GM21576 (cell line): ENCODE measurements around the gene HOXA2.

ENCODE experiments used
- ATAC-seq: cut with Tn5 transposase; IDR thresholded peaks from one replicate; pipeline ENCODE4 v1.9.1; 2021; ENCODE audit warnings: mild to moderate bottlenecking, moderate library complexity; ENCODE audit not compliant: unreplicated experiment

HOXA2 gene

DNA sequence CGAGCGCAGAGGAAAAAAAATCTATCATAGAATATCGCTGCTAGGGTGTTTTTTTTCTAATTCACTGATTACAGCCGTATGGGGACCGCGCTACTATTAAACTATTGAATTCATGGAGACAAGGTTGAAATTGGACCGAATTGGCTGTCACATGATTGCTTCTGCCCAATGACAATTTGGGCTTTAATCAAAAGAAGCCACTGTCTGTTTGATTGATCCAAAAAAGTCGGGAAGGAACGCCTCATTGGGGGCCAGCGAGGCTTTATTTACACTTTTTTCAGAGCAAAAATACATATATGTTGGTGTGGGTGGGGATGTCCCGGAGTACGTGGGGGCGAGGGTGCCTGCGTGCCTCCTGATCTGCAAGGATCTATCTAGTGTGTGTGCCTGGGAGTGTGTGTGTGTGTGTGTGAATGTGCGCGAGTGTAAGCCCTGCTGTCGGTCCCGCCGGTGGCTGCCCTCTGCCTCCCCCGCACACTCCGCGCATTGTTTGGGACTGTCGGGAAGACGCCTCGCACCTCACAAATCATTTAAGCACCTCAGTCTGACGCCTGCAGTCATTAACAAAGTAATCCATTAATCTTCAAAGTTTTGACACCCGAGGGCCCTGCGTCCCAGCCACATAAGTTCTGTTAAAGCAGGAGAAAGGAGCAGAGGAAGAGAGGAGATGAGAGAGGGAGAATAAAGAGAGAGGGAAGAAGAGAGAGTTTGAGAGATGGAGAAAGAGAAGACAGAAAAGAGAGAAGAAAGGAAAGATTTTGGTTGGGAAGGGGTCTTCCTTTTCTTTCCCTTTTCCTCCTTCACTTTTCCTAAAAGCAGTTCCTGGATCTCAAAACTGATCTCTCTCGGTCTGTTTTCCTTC, at the start of gene HOXA2:
HOXA2 (minus strand) TSS at position 103 of the 862 bp plus-strand sequence. CDS start 183 bp downstream, outside the sequence.
- no peak for ATAC-seq

DNA sequence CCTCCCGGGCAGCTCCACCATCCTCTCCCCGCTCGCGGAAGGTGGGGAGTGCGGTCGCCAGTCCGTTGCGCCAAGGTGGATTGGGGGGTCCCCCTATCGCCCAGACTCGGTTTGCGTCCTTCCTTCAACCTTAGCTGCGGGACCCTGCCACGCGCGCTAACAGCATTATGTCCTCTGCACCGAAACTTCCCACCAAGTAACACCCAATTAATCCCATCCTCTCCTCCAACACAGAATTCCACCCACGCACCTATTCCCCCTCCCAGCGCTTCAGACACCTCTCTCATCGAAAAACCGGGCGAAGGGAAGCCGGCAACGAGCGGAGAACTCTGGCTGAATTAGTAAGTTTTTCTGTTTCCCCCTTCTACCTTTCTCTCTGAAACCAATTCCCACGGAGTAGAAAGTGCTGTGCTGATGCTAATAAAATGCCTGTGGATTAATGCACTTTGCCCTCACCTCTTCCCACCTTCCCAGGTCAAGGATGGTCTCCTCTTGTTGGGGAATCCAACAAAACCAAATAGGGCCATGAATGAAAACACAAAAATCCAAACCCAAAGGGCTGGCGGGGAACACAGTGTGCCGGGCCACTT, 49.0 kb upstream of the HOXA2 start:
- no peak for ATAC-seq

DNA sequence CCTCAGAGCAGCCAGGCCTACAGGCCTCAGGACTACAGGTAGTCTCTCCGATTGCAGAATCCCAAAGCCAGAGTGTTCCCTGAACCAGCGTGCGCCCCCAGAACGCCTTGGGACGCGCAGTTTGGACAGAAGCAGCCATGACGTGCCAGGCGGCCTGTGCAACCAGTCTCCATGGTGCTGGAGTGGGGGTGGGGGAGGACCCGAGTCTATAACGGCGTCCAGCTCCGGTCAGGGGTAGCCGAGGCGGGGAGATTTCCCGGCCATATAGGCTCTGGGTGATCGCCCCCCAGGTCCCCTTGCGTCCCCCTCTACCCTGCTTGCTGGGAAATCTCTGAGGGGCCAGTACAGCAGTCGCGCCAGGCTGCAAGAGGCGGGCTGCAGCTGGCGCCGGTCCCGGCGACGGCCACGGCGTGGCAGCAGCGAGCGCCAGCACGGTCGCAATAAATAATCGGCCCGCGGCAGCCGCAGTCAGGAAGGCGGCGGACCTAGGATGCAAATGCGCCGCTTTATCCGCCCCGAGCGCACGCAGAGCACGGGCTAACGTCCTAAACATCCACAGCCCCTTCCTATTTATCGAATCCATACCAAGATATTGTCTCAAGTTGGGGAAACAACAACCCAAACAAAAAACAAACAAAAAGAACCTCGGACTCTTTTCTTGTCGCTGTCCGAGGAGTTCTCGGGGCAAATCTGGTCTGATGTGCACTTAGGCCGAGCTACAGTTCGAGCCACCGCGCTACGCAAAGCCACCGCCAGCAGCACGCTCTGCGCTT, 48.3 kb upstream of the HOXA2 start:
- ATAC-seq: peak; percentile 57

DNA sequence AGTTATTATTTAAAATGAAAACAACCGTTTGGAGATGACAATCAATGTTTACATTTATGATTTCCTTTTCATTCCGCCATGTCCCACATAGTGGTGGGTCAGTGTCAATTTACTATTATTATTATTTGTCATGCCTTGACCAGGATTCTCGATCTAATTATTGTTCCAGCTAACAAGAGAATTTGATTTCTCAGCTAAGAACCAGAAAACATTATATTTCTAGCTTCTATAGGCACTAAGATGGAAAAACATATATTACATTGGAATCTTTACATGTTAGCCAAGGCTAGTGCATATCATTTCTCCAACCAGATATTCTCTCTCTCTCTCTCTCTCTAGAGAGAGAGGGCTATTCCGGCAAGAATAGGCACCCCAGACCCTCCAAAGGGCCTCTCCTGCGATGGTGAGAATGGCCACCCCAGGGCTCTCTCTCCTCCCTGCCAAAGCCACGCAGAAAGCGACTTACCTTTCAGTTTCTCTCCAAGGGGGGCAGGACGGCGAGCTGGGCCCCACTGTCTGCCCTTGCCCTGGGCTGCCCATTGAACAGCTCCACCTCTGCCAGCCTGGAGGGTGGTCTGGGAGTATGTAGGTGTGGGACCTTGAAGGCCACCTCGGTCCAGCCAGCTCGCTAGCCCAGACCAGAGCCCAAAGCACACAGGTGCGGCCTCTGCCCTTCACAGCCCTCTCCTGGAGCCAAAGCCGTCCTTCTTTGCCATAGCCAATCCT, 47.5 kb upstream of the HOXA2 start:
- ATAC-seq: no peak

DNA sequence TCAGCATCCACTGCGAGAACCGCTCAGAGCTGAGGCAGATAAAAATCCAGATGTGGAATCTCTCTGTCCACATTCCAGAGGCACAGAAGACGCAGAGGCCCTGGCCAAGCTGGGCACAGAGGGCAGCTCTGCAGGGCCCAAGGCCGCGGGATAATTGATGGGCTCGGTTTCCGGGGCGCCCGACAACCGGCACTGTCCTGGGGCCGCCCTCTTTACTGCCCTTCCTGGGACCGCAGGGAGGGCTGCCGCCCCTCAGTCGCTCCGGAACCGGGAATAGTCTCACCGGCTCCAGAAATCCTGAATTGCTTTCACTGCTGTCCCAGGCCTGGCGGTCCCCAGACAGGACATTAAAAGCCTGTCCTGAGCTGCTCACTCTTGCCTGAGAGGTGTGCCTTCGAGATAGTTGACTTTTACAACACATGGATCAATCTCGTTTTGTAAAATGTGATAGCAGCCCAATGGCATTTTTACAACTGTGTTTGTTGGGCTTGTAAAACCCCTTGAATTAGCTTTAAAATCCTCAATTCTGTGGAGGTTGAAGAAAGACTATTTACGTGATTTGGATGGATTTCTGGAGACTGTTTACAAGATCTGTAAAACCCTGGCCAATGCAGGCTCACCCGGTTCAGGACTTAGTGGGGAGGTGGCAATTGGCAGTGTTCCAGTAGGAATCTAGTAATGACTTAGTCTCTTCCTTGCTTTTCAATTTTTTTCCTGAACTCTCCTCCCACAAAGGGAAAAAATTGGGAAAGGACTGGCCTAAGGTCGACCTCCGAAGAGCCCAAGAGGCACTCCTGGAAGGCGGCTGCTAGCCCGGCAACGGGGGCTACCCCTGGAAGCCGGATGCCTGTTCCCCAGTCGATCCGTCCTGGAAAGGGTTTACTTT, 46.5 kb upstream of the HOXA2 start:
- ATAC-seq: no peak

DNA sequence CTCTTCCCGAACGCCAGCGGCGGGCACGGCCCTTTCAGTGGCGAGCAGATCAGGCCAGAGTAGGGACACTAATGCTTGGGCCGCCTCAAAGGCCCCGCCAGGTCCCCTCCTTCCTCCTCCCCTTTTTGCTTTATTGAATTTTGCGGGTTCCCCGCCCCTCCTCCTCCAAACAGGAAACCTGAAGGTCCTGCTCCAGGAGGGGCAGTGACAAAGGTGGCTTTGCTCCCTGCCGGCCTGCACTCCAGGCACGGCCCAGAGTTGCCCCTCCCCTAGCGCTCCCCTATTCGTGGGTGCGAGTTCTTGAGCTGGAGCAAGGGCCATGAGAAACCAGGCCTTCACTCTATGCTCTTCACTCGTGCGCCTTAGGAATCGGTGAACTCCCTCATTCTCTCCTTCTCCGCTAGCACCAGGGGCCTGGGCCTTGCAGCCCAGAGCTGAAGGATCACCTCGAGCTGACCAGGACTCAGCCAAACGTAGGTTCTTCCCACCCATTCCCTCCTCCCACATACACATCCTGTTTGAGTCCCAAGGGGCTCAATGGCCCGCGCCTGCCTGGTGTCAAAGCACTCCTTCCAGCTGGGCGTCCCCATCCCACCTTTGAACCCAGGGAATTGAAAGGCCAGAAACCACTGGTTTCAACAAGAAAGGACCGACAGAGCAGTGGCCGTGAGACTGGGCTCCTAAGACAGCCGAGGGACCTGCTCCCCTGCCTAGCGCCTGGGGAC, 45.7 kb upstream of the HOXA2 start:
- ATAC-seq: no peak

DNA sequence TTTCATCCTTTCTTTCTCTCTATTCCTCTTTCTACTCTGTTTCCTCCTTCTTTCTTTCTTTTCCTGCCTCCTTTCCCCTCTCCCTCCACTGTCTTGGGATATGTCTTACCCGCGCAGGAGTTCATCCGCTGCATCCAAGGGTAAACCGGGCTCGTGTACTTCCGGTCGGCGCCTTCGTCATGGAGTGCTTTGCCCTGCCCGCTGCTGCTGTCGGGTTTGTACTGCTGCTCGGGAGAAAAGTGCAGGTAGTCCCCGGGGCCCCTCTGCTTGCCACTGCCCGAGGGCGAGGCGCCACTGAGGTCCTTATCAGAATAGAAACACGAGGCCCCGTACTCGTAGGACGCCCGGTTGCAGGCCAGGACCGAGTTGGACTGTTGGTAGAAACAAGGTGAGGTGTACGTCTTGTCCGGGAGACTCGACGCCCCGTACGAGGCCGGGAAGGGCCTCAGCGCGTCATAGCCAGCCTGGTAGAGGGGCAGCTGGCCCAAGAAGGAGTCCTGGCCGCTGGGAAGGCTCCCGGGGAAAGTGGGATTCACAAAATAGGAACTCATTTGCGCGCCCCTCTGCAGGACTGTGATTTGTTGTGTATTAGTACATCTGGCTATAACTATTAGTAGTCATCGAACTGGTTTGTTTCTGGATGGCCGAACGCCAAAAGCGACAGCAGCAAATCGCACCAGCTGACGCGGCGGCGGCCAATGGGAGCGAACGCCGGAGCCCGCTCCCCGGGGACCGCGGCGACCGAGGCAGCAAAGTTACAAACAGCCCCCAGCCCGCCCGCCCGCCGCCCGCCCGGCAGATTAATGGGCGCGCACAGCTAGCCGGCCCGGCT, 44.9 kb upstream of the HOXA2 start, which contains the start of gene HOXA6:
HOXA6 (minus strand) TSS at position 576 of the 832 bp plus-strand sequence; CDS start at position 551, 25 bp downstream.
- no peak for ATAC-seq

DNA sequence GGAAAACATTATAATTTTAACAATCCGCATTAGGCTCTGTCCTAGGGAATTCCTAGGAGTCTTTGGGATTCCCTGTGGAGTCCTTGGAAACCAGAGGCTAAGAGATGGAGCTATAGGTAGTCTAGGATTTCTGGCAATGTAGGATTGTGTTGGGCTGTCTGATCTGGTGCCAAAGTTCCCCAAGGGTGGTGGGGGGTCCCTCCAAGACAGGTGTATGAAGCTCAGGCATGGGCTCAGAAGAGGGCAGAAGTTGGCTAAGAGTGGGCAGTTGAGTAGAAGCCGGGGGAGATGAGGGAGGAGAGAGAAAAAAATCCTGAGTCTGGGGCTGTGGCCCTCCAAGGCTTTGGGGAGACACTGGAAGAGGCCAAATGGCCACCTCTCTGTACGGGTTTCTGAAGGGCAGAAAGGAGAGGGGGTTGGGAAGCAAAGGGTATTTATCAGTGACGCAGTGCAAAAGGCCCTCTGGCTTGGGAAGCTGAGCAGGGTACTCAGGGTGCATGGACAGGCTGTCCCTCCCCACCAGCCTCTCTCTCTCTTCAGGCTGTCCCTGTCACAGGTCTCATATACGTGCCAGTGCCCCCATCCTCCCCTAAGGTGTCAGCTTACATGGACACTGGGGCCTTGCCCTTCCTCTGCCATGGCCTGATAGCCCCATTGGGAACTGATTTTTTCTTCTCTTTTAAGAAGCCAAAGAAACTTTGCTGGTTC, 44.2 kb upstream of the HOXA2 start:
- no peak for ATAC-seq

DNA sequence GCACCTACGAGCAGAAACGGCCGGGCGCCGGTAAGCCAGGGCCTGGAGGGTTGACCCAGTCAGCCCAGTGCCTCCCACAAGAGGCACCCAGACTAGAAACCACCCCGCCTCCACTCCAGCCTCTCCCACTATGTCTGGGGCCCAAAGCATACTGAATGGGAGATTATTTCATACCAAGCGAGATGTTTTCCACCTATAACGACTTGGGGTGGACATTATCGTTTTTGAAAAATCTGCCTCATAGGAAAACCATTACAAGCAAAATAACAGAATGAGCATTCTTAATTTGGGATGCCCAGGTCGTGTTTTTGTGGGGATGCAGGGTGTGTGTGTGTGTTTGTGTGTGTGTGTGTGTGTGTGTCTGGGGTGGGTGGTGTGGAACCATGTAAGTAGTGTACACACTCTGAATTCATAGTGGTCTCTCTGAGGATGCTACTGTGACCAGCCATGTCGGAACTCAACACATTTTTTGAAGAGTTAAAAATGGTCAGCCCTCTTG, 43.5 kb upstream of the HOXA2 start:
- ATAC-seq: no peak

DNA sequence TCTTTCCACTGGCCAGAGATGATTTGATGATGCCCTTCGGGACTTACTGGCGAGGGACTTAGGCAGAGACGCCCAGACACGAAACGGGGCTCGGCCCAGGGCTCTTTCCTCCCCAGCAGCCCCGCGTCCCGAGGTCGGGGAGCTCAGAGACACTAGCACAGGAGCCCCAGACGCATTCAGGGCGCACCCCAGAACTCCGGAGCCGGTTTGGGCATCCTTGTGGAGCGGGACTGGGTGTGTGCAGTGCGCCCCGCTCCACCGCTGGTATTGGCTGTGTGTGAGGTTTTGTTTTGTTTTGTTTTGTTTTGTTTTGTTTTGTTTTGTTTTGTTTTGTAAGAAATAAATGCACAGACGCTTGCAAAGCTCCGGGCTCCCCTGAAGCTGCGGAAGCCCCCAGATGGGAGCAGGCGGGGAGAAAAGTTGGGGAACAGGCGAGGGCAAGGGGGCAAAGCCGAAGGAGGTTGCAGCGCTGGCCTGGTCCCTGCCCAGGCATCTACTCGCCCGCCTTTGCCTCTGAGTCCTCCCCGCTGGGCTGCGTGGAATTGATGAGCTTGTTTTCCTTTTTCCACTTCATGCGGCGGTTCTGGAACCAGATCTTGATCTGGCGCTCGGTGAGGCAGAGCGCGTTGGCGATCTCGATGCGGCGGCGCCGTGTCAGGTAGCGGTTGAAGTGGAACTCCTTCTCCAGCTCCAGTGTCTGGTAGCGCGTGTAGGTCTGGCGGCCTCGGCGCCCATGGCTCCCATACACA, 42.9 kb upstream of the HOXA2 start:
- no peak for ATAC-seq

DNA sequence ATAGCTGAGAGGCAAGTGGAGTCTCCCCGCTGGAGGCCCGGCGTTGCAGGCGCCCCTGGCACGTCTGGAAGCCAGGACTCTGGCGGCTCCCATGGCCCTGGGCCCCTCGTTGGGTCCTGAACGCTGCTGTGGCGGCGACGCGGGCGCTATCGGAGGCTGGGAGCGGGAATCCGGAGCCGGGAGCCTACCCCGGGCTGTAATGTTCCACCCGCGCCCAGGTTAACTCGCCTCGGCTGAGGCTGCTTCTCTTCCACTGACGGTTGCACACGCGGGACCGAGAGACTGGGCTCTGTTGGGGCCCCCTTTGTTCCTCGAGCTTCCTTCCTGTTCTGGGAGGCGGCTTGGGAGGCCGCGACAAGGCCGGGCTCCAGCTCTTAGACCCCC, 42.3 kb upstream of the HOXA2 start:
- no peak for ATAC-seq

DNA sequence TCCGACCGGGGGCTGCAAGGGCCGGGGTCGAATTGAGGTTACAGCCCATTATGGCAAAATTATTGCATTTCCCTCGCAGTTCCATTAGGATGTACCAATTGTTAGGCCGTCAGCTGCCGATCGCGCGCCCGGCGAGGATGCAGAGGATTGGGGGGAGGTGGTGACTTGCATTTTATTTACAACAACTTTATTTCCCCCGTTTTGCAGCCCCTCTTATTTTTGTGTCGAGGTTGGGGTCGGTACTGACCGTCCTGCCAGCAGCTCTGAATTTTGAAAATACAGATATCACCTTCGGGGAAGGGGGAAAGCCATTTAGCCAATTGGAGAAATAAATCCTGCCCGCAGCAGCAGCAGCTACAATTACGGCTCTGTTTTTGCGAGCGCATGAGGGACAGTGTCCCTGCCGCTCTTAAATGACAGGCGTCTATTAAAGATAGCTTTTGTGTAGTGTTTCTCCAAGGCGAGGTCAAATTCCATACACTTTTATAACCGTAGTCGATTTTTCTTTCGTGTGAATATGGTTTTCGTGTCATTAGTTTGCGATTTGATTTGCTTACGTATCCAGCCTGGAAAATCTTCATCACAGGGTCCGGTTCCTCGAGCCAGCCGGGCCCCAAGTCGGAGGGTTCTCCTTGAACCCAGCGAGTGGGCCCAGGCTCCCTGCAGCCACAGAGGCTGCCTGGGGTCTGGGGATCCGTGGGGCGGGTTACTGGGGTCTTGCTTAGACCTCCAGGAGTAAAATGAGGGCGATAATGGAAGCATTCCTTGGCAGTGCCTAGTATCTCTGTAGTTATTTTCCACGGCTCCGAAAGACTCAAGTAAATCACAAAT, 41.7 kb upstream of the HOXA2 start:
- no peak for ATAC-seq

DNA sequence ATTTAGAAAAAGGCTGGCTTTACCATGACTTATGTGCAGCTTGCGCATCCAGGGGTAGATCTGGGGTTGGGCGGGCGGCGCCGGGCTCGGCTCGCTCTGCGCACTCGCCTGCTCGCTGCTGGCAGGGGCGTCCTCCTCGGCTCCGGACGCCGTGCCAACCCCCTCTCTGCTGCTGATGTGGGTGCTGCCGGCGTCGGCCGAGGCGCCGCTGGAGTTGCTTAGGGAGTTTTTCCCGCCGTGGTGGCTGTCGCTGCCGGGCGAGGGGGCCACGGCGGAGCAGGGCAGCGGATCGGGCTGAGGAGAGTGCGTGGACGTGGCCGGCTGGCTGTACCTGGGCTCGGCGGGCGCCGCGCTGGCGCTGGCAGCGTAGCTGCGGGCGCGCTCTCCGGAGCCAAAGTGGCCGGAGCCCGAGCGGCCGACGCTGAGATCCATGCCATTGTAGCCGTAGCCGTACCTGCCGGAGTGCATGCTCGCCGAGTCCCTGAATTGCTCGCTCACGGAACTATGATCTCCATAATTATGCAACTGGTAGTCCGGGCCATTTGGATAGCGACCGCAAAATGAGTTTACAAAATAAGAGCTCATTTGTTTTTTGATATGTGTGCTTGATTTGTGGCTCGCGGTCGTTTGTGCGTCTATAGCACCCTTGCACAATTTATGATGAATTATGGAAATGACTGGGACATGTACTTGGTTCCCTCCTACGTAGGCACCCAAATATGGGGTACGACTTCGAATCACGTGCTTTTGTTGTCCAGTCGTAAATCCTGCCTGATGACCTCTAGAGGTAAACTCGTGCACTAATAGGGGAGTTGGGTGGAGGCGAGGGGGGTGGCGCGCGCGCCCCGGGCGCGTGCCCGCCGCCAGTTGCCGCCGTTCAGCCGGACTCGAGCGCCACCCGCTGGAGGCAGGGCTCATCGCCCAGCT, 40.8 kb upstream of the HOXA2 start, which contains the start of gene HOXA5:
HOXA5 (minus strand) TSS at position 659 of the 927 bp plus-strand sequence; CDS start at position 585, 74 bp downstream.
- ATAC-seq: no peak

DNA sequence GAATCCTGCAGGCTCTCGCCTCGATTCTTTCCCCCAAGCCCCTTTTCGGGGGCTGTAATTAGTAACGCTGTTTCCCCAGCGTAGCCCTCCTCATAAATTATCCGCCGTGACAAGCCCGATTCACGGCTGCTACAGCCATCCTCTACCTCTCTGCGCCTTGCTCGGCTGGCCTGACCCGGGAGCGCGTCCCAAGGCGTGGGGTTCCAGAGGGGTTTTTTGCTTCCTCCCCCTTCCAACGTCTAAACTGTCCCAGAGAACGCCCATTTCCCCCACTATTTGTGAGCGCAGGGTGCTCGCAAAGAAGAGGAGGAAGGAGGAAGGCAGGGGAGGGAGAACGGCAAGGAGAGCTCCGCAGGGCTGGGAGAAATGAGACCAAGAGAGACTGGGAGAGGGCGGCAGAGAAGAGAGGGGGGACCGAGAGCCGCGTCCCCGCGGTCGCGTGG, 40.1 kb upstream of the HOXA2 start:
- no peak for ATAC-seq
